NCI-H69 (cell line): Measurements from ENCODE around the gene ST3GAL2.
"Not testable (repeated sequence)": the region's sequence is repeated elsewhere in the genome, so short reads cannot be mapped to it uniquely, and the experiment has no call there.

Source experiments
- DNase-seq: peaks from one replicate; lab custom pipeline; 2025; lab: John Stamatoyannopoulos, UW

ST3GAL2 gene

GRCh38 chr16:70386289-70386986 is 52.5 kb downstream of the ST3GAL2 start:
- not testable (repeated sequence) for DNase-seq

- no peak for DNase-seq
Observed at GRCh38 chr16:70383421-70383960, 55.4 kb downstream of the ST3GAL2 start.

GRCh38 chr16:70381604-70382342 is 57.1 kb downstream of the ST3GAL2 start:
- no peak for DNase-seq

GRCh38 chr16:70380919-70381603 is 57.8 kb downstream of the ST3GAL2 start:
- peak; percentile 96 for DNase-seq

- peak; percentile 67 for DNase-seq
Observed at GRCh38 chr16:70380248-70380918, 58.5 kb downstream of the ST3GAL2 start.

GRCh38 chr16:70378869-70379493 is 59.9 kb downstream of the ST3GAL2 start:
- no peak for DNase-seq

- DNase-seq: no peak
Observed at GRCh38 chr16:70377782-70378181, 61.1 kb downstream of the ST3GAL2 start.

GRCh38 chr16:70375636-70376611 is 63.0 kb downstream of the ST3GAL2 start:
- no peak for DNase-seq

- no peak for DNase-seq
Observed at GRCh38 chr16:70374213-70374612, 64.7 kb downstream of the ST3GAL2 start.

GRCh38 chr16:70372921-70373728 is 65.8 kb downstream of the ST3GAL2 start:
- no peak for DNase-seq

- DNase-seq: no peak
Observed at GRCh38 chr16:70370924-70371323, 68.0 kb downstream of the ST3GAL2 start.

GRCh38 chr16:70370145-70370544 is 68.8 kb downstream of the ST3GAL2 start:
- not testable (repeated sequence) for DNase-seq

GRCh38 chr16:70364399-70364798 is 74.5 kb downstream of the ST3GAL2 start:
- no peak for DNase-seq

GRCh38 chr16:70359552-70359951 is 79.3 kb downstream of the ST3GAL2 start:
- DNase-seq: no peak

- DNase-seq: no peak
Observed at GRCh38 chr16:70349783-70350182, 89.1 kb downstream of the ST3GAL2 start.

- DNase-seq: no peak
Observed at GRCh38 chr16:70348991-70349390, 89.9 kb downstream of the ST3GAL2 start.

GRCh38 chr16:70345840-70346239 is 93.1 kb downstream of the ST3GAL2 start:
- no peak for DNase-seq

GRCh38 chr16:70342016-70342415 is 96.9 kb downstream of the ST3GAL2 start:
- no peak for DNase-seq

GRCh38 chr16:70341600-70341999 is 97.3 kb downstream of the ST3GAL2 start:
- no peak for DNase-seq

- DNase-seq: no peak
Observed at GRCh38 chr16:70337814-70338213, 101.1 kb downstream of the ST3GAL2 start.
